ENCODE measurements around the gene CDKN2AIPNL.
"Not testable (repeated sequence)": the region's sequence is repeated elsewhere in the genome, so short reads cannot be mapped to it uniquely, and the experiment has no call there.

The CDKN2AIPNL gene

DNA sequence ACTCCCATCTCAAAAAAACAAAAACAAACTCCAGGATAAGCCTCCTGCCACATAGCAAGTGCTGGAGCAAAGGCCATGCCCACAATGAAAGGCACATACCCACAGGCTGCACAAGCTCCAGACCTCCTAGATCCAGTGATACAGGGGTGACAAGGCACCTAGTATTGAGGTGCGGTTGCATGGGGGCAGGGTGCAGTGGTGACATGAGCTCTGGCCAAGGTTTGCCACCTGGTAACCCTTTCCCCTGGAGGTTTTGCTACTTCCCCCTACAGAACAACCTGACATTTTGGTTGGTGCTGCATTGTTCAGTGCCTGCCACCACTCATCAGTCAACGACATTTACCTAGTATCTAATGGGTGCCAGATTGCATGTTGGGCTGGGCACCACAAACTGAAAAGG, 14.5 kb downstream of the CDKN2AIPNL start:
- no peak for DNase-seq

DNA sequence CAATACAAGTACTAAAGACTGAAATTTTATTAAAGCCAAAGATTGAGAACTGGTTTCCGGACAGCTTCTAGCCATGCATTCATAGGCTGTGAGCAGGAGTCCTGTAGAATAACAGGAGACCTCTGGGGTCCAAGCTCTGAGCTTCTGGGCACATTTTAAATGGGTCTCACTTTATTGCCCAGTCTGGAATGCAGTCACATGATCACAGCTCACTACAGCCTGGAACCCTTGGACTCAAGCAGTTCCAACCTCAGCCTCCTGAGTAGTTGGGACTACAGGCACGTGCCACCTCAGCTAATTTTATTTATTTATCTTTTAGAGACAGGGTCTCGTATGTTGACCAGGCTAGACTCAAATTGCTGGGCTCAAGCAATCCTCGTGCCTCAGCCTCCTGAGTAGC, 15.4 kb downstream of the CDKN2AIPNL start:
- DNase-seq: no peak

DNA sequence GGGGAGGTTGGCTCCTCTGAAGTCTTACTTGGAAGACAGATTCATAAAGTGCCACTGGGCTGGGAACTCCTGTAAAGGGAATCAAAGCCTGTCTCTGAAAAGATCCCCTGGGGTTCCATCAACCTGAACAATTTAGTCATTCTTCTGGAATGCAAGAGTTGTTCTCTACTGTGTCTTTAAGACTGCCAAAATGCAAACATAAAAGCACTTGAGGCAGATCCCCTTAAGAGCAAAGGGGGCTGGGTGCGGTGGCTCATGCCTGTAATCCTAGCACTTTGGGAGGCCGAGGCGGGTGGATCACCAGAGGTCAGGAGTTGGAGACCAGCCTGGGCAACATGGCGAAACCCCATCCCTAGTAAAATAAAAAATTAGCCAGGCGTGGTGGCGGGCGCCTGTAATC, 16.7 kb downstream of the CDKN2AIPNL start:
- DNase-seq: no peak

DNA sequence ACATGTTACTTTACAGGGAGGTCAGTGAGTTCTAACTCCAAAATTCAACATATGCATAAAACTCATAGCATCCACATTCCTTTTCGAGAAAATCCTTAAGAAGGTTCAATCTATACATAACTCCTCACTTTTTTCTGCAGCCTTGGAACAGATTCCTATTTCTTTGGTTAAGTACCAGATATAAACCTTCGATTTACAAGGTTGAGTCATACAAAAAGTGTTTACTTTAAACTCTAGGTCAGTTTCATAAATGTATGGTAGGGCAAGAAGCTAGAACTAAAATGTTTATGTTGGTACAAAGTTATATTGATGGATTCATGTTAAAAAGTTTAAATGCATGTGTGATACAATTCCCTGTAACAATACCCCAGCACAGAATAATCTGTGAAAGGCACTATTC, 19.4 kb downstream of the CDKN2AIPNL start:
- DNase-seq: no peak

DNA sequence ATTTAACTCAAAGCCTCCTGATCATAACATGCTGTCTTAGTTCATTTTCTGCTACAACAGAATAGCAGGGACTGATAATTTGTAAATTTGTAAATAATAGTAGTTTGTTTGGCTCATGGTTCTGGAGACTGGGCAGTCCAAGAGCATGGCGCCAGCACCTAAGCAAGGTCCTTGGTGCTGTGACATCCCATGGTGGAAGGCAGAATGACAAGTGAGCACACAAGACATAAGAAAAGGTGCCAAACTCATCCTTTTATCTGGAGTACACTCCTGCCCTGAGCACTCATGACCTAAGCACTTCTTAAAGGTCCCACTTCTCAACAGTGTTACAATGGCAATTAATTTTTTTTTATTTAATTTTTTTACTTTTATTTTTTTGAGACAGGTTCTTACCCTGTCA, 24.2 kb downstream of the CDKN2AIPNL start:
- no peak for DNase-seq

DNA sequence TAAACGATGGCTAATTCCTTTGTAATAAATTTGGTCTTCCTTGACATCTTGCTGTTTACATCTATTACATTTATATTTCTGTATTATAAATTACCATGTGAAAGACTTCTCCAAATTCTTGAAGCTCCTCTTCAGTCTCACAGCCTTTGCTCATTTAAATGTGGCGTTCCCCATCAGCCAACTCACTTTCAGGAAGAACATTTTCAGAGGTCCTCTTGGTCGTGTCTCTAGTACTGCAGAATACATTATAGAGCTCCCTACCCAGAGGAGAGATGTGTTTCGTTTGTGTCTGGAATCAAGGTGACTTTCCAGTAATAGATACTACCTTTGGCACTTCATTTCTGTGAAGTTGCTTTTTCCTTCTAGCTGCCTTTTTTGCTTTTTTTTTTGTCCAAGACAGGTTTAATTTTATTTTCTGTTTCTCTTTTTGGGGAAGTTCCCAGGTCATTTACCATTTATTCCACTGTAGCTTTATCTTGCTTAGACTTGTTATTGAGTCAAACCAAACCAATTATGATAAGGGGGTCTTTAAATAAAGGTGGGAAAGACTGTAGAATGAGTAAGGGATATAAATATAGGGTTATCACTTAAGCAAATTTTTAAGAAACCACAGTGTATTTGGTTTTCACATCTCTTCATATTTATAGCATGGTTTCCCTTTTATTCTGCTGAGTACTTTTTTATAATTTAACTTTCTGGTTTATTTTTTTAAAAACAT, 27.5 kb downstream of the CDKN2AIPNL start:
- DNase-seq: no peak

DNA sequence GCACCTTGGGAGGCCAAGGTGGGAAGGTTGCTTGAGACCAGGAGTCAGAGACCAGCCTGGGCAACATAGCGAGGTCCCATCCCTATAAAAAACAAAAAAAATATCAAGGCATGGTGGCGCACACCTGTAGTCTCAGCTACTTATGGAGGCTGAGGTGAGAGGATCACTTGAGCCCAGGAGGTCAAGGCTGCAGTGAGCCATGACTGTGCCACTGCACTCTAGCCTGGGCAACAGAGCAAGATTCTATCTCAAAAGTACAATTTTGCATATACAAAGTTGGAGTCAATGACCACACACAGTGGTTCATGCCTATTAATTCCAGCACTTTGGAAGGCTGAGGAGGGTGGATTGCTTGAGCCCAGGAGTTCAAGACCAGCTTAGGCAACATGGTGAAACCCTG, 29.5 kb downstream of the CDKN2AIPNL start:
- DNase-seq: not testable (repeated sequence)

DNA sequence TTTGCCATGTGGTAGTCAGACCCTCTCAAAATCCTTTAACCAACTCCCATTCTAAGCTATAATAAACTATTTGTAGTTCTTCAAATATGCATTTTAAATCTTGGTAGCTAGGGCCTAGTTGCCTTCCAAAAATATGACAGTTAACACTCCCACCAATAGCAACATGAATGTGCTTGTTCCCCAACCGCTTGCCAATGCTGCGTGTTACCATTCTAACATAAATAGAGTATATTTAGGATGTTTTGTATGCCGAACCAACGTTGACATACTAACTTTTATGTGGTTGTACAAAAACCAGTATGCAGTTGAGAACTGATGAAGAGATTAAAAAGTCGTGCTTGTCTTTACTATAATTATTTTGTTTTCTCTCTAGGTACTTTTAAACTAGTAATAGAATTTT, 31.3 kb downstream of the CDKN2AIPNL start:
- no peak for DNase-seq

DNA sequence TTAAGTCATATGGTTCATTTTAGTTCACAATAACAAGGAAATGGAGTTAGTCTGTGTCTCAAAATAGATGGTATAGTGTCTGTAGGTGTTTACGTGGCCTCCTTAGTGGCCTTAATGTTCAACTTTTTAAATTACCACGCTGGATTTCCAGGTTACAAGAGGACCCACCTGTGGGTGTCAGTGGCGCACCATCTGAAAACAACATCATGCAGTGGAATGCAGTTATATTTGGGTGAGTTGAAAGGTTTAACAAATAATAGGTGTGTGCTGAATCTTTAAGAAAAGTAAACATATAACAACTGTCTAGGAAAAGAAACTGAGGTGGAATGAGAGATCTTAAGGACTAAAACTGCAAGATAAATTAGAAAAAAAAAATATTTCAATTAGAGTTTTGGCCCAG, 37.4 kb downstream of the CDKN2AIPNL start:
- no peak for DNase-seq

DNA sequence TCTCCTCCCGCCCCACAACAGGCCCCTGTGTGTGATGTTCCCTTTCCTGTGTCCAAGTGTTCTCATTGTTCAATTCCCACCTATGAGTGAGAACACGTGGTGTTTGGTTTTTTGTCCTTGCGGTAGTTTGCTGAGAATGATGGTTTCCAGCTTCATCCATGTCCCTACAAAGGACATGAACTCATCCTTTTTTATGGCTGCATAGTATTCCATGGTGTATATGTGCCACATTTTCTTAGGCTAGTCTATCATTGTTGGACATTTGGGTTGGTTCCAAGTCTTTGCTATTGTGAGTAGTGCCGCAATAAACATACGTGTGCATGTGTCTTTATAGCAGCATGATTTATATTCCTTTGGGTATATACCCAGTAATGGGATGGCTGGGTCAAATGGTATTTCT, 38.0 kb downstream of the CDKN2AIPNL start:
- not testable (repeated sequence) for DNase-seq

DNA sequence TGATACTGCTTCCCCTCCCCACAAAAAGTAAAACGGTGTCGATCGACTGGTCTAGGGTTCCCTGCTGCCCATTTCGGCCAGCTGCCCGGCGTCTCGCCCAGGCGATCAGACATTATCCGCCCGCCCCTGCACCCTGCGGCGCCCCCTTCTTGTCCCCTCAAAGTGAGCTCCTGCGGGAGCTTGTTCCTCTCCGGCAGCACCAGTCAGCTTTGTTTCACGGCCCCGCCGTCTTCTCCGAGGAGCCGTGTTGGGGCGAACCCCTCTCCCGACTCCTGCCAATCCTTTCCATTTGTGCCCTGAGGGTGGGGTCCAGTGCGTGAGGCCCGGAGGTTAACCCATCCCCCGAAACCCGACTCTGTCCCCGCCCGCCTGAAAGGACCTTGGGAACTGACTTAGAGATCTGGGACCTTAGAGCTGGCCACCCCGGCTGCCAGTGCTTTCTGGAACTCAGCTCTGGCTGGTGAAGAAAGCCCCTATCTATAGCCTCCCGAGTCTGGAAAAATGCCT, 39.8 kb downstream of the CDKN2AIPNL start:
- peak; percentile 29 to 48 for DNase-seq

DNA sequence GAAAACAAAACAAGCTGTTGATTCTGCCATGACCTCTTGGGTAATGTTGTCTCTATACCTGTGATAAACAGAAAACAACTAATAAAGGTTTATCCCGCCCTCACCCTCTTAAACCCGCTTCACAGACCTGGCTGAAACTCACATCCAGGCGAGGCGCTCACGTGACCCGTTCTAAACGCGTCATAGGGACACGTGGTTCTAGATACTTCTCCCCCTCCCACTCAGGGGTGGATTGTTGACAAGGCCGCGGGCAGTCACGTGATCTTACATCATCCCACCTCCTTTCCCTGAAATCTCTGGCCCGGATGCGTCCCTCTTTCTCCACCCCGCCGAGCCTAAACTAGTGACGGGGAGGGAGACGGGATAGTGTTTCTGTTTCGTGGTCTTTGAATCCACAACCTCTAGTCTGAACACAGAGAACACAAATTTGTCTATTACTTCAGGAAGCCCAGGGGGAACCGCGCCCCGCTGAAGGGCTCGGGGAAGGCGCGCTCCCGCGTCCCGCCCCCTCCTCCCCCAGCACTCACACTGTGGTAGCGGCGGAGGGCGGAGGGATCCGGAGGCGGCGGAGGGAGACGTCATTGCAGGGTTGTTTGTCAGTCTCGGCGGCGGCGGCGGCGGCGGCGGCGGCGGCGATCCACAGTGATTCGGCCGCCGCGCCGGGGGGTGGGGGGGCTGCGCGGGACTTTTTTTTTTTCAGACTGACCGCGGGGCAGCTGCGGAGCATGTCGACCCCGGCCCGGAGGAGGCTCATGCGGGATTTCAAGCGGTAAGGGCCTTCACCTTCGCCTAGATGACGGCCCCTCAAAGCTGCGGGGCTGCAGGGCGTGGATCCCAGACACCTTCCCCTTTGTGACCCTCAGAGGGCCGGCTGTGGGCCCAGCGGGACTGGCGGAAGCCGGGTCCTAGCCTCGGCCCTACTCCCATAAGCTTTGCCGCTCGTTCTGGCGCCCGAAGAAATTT, 40.5 kb downstream of the CDKN2AIPNL start, which contains the start of gene UBE2B:
Gene UBE2B, plus strand, starts transcription at position 699 of the 963 bp plus-strand sequence. Its CDS starts 27 bp downstream, at position 726.
- DNase-seq: peak; percentile 96 to 98

DNA sequence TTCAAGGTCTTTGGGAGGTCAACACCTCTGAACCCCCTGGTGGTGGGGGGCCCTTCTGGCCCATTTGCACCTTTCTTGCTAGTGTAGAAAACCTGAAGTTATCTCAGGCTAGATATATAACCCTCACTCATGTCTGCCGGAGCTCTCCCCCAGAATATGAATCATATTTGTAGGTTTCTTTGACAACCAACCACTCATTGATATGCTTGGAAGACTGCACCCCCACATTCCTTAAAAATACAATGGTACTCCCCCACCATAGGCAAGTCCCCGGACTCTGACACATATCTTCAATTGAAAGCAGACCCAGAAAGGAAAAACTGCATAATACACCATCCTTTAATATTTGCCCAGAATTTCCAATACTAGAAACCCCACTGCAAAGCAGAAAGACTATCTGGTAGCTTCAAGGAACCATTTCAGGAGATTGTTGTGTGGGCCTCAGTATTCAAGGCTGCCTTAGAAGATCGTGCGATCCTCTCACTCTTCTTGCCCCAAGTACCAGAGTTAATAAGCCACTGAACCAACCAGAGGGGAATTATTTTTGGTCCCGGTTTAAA, 41.3 kb downstream of the CDKN2AIPNL start:
- no peak for DNase-seq

DNA sequence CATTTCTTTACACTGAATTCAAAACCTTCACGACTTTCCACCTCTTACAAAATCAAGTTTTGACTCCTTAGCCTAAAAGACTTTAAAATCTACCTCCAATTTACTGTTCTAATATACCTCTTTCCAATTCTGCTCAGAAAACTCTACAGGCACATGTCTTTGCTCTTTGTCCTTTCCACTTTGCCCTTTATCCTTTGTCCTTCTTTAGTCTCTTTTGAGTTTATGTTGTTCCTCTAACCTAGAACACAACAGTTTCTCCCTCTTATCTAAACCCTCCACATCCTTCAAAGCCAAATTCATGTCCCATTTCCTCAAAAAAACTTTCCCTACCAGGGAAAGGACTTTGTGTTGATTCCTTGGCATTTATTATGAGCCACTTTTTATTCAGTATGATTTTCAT, 46.1 kb downstream of the CDKN2AIPNL start:
- DNase-seq: no peak

DNA sequence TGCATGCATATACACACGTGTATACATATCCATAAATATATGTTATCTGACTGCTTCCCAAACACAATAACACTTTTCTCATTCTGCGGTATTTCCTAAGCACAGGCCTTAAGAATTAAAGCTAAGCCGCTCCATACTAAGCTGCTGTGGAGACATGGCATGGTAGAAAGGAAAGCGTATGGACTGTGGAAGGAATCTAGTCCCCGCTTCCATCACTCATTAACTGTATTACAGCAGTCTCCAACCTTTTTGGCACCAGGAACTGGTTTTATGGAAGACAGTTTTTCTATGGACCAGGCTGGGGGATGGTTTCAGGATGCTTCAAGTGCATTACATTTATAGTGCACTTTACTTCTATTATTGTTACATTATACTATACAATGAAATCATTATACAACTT, 56.0 kb downstream of the CDKN2AIPNL start:
- DNase-seq: no peak
